HepG2 (cell line): ENCODE results near the gene SLC5A4. TPM values are rescaled to one million over a fixed set of nuclear protein-coding genes. Genes with fewer than 3 reads are reported as not detected.

Experiments used
- AHDC1 ChIP-seq: sonication (generic); formaldehyde crosslinking; IDR thresholded peaks from 2 replicates; pipeline ENCODE4 v1.5.1; 2020; ENCODE audit warnings: mild to moderate bottlenecking, missing genetic modification reagents, borderline replicate concordance
- ARID2 ChIP-seq: sonication (generic); formaldehyde crosslinking; IDR thresholded peaks from 2 replicates; pipeline ENCODE4 v1.8.1; 2022; ENCODE audit warnings: mild to moderate bottlenecking, missing genetic modification reagents, borderline replicate concordance
- ATF3 ChIP-seq: sonication (generic); formaldehyde crosslinking; IDR thresholded peaks from 2 replicates; pipeline ENCODE4 v1.4.0; 2020; ENCODE audit warnings: missing genetic modification reagents
- FOXA3 ChIP-seq: IDR thresholded peaks from 2 replicates; pipeline ENCODE4 v1.6.1; 2016; ENCODE audit warnings: missing genetic modification reagents, missing compliant biosample characterization
- KMT2A ChIP-seq: sonication (generic); formaldehyde crosslinking; IDR thresholded peaks from 2 replicates; pipeline ENCODE4 v1.4.0; 2020; ENCODE audit warnings: missing genetic modification reagents
- LCORL ChIP-seq, 2 experiments: fragments of 450-650 bp in 1 of 2; sonication (generic) in 1 of 2; formaldehyde crosslinking in 1 of 2; IDR thresholded peaks; 2 replicates each; pipeline versions ENCODE4 v1.5.0 to v1.6.1; 2017 to 2020; ENCODE audit warnings: antibody characterized with exemption in 1 of 2, missing genetic modification reagents in 1 of 2
- LRRFIP1 ChIP-seq: sonication (generic); formaldehyde crosslinking; conservative IDR thresholded peaks from 2 replicates; pipeline ENCODE4 v1.4.0; 2020; ENCODE audit warnings: missing genetic modification reagents
- MNT ChIP-seq: fragments of 450-650 bp; IDR thresholded peaks from 2 replicates; pipeline ENCODE4 v1.6.1; 2016
- NCOA5 ChIP-seq: sonication (generic); formaldehyde crosslinking; IDR thresholded peaks from 2 replicates; pipeline ENCODE4 v1.4.0; 2020; ENCODE audit warnings: missing genetic modification reagents
- NFYC ChIP-seq: IDR thresholded peaks from 2 replicates; pipeline ENCODE4 v1.6.1; 2016; ENCODE audit warnings: missing genetic modification reagents, missing compliant biosample characterization
- RBM39 ChIP-seq: fragments of 200-400 bp; formaldehyde crosslinking; IDR thresholded peaks from one replicate; pipeline ENCODE4 v1.6.1; 2018; ENCODE audit warnings: antibody characterized with exemption, mild to moderate bottlenecking, low read depth, low read length; ENCODE audit not compliant: poor library complexity, severe bottlenecking
- ZBTB21 ChIP-seq: sonication (generic); formaldehyde crosslinking; IDR thresholded peaks from 2 replicates; pipeline ENCODE4 v1.4.0; 2020; ENCODE audit warnings: missing genetic modification reagents
- ZMYM4 ChIP-seq: sonication (generic); formaldehyde crosslinking; IDR thresholded peaks from 2 replicates; pipeline ENCODE4 v1.8.1; 2023; ENCODE audit warnings: mild to moderate bottlenecking, missing genetic modification reagents
- ZNF10 ChIP-seq: sonication (generic); formaldehyde crosslinking; IDR thresholded peaks from 2 replicates; pipeline ENCODE4 v1.4.0; 2020; ENCODE audit warnings: mild to moderate bottlenecking, low read depth, missing genetic modification reagents, borderline replicate concordance
- ZNF143 ChIP-seq: sonication (generic); formaldehyde crosslinking; IDR thresholded peaks from 2 replicates; pipeline ENCODE4 v1.4.0; 2020; ENCODE audit warnings: missing genetic modification reagents
- ZNF281 ChIP-seq: sonication (generic); formaldehyde crosslinking; IDR thresholded peaks from 2 replicates; pipeline ENCODE4 v1.4.0; 2020; ENCODE audit warnings: missing genetic modification reagents, borderline replicate concordance
- ZNF652 ChIP-seq: IDR thresholded peaks from 2 replicates; pipeline ENCODE4 v1.6.1; 2016; ENCODE audit warnings: low read depth, borderline replicate concordance
- ZNF766 ChIP-seq: sonication (generic); formaldehyde crosslinking; IDR thresholded peaks from 2 replicates; pipeline ENCODE4 v1.5.0; 2020; ENCODE audit warnings: missing genetic modification reagents, borderline replicate concordance
- polyA plus RNA-seq, 8 experiments: library from polyadenylated mRNA; depleted of rRNA in 3 of 8; stranded (reverse) in 7 of 8; unstranded in 1 of 8; fragments of >200 nt; fragmentation: Illumina TruSeq in 4 of 8; extraction: Trizol in 4 of 8; gene quantifications; 2 replicates each; pipeline versions ENCODE4 v1.2.1 to v1.2.3, GENCODE V29; 2011 to 2016; ENCODE audit warnings: low read depth in 4 of 8, missing spikeins in 1 of 8, mixed read lengths in 1 of 8; ENCODE audit not compliant: insufficient read depth in 1 of 8
- total RNA-seq, 5 experiments: library from RNA; depleted of rRNA; stranded (reverse); fragments of >200 nt; fragmentation: Illumina TruSeq; extraction: Trizol; gene quantifications; 2 replicates each; pipeline ENCODE4 v1.2.3, GENCODE V29; 2016; ENCODE audit warnings: low read depth in 1 of 5

SLC5A4 gene
- total and polyA plus RNA-seq, 2 of the 13 experiments (the other 11 are each of a cell fraction or from before 2014, with no cell fraction given): not detected

- TF ChIP-seq AHDC1 (peak; percentile 42; the same call in 1 of the 2 replicates), ZNF10 (CRISPR knock-in tag) (no peak), RBM39 (no peak), NFYC (CRISPR knock-in tag) (no peak), FOXA3 (CRISPR knock-in tag) (peak; percentile 57; the same call in 1 of the 2 replicates), ZMYM4 (CRISPR knock-in tag) (0 out of 2 replicates have a peak, but pooled peaks have one; percentile 23), NCOA5 (CRISPR knock-in tag) (no peak), LCORL (IDR thresholded peaks at IDR 0.05) (no peak), LCORL (CRISPR knock-in tag; IDR thresholded peaks at IDR 0.05) (no peak), MNT (no peak), ZNF143 (CRISPR knock-in tag) (no peak), ZNF766 (CRISPR knock-in tag) (no peak), ARID2 (no peak), ZBTB21 (CRISPR knock-in tag) (no peak), ZNF652 (no peak), LRRFIP1 (no peak), ZNF281 (CRISPR knock-in tag) (no peak), ATF3 (CRISPR knock-in tag) (no peak), KMT2A (CRISPR knock-in tag) (no peak)
Observed at GRCh38 chr22:32245042-32245441, 10.1 kb downstream of the SLC5A4 start (continued).
